ENCODE results near the gene CENPX.
A peak's percentile ranks its signal among the peaks of the same experiment; 100 is the strongest.
"Not testable (repeated sequence)": the region's sequence is repeated elsewhere in the genome, so short reads cannot be mapped to it uniquely, and the experiment has no call there.

Gene CENPX

DNA sequence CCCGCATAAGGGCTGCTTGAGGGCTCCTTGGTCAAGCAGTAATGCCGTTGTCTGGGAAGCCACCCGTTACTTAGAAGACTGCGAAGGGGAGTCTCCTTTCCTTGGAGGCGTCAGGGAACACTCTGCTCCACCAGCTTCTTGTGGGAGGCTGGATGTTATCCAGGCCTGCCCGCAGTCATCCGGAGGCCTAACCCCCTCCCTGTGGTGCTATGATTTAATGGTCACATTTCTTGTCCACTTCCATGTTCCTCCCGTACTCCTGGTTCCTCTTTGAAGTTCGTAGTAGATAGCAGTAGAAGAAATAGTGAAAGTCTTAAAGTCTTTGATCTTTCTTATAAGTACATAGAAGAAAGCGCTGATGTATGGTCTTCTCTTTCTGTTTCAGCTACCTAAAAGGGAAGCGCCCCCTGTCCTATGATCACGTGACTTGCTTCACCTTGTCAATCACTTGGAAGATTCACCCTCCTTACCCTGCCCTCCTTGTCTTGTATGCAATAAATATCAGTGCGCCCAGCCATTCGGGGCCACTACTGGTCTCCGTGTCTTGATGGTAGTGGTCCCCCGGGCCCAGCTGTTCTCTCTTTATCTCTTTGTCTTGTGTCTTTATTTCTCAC lies 16.2 kb upstream of the CENPX start:
- not testable (repeated sequence) for DNase-seq

DNA sequence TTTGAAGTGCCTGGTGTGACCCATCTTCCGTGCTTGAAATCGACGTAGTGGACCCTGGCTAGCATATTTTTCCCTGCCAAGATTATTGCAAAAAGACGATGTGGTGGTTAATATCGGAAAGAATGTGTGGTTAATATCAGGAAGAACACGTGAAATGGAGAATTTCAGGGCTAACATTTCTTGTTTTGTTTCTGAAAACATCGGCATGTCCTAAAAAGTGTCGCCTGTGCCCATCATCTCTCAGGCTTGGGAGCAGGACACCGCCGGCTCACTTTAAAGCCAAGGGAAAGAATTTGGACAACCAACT lies 15.2 kb upstream of the CENPX start:
- DNase-seq, result no peak

DNA sequence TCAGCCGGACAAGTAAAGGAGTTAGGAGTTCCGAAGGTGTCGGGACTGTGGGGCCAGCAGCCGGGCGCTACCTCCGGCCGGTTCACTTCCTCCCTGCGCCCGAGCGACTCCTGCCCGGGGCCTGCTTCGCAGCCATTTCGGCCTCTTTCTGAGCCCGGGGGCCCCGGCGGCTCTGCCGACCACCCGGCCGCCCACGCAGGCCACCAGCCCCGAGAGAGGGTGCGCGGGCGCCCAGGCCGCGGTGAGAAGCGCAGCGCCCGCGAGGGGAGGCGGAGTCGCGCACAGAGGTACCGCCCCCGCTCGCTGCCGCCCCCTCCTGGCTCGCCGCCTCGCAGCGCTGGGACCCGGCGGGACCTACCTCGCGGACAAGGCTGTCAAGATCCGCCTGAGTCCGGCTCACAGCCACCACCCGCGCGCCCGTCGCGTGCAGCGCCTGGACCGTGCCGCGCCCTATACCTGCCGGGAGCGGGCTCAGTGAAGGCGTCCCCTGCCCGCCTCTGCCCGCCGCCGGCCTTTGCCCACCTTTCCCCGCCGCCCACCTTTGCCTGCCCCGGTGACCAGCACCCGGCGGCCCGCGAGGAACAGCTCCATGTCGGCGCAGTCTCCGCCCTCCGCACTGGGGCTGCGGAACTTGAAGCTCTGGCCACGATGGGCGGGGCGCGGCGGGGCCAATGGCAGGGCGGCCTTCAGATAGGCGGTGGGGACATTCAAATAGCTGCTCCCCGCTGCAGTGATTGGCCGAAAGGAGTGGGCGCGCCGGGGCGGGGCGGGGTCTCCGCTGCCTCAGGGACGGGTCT lies 14.6 kb upstream of the CENPX start, which contains the start of gene DCXR:
Gene DCXR, minus strand, starts transcription at position 606 of the 797 bp plus-strand sequence. Its CDS starts 15 bp downstream, at position 591.
- DNase-seq, result peak; percentile 98

DNA sequence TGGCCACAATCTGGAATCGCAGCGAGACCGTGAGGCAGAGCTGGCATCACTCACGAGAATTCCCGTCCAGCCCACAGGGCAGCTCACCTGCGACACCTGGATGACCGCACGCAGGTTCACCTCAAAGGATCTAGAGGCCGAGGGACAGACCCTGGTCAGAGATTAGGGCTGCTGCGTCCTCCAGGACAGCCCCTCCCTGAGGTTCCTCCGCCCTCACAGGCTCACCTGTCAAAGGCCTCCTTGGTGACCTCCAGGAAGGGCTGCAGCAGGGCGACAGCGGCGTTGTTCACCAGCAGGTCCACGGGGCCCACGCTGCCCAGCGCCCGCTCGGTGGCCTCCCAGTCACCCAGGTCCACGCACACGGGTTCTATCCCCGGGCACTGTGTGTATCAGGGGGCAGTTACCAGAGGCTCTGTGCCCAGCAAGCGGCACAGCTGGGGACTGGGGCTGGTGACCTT lies 14.0 kb upstream of the CENPX start:
- DNase-seq, result no peak

DNA sequence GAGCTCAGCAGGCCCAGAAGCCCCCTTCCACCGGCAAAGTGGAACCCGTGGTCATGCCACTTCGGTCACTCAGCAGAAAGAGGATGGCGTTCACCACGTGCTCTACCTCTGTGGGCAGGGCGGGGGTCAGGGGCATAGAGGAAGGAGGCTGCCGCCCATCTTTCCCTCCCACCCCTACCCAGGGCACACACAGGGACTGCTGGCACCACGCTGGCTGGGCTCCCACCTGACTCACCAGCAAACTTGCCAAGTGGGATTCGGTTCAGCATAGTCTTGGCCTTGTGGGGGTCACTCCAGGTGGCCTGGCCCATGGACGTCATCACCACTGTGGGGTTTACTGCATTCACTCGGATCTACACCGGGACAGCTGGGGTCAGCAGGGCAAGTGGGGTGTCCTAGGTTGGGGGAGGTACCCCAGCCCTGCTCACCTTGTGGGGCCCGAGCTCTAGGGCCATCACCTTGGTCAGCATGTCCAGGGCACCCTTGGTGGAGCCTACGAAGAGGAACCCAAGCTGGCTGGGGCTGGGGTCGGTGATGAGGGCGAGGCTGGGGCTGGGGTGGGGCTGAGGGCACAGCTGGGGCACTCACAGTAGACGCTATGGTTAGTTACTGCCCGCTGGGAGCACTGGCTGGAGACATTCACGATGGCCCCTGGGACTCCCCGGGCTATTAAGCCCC lies 13.4 kb upstream of the CENPX start:
- DNase-seq, result no peak

DNA sequence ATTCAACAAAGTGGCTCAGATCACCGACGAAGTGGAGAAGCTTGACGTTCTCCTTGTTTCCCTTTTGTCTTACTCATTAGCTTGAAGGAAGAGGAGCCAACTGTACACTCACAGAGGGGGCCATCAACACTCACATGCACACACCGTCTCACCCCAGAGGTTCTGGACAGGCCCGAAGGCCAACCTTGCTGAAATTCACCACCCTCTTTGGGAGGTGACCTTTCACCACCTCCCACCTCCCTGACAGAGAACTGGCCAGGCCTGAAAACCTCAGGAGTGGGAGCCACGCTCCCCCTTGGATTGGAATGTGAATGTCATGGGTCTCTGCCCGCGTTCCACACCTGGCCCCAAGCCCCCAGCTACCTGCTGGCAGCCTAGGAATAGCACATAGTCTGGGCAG lies 12.8 kb upstream of the CENPX start:
- no peak for DNase-seq

DNA sequence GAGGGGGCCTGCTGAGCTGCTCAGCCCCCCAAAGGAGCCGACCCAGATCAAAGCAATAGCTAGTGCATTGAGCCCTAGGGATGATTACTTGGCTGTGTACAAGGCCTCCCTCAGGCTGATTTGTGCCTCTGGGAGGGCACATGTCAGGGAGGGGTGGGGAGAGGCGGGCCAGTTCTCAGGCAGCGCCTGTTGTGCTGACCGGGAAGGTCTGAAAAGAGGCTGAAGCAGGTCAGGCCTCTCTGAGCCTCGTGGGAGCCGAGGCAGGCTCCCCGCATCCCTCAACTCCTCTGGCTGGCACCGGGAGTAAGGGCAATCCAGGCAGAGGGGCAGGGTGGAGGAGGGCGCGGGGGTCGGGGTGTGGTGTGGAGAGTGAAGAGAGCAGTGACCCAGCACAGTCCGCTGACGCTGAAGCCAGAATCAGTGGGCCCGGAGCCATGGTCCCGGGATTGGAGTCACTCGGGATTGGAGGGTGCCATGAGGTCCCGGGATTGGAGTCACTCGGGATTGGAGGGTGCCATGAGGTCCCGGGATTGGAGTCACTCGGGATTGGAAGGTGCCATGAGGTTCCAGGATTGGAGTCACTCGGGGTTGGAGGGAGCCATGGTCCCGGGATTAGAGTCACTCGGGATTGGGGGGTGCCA lies 11.8 kb upstream of the CENPX start:
- DNase-seq, result no peak

DNA sequence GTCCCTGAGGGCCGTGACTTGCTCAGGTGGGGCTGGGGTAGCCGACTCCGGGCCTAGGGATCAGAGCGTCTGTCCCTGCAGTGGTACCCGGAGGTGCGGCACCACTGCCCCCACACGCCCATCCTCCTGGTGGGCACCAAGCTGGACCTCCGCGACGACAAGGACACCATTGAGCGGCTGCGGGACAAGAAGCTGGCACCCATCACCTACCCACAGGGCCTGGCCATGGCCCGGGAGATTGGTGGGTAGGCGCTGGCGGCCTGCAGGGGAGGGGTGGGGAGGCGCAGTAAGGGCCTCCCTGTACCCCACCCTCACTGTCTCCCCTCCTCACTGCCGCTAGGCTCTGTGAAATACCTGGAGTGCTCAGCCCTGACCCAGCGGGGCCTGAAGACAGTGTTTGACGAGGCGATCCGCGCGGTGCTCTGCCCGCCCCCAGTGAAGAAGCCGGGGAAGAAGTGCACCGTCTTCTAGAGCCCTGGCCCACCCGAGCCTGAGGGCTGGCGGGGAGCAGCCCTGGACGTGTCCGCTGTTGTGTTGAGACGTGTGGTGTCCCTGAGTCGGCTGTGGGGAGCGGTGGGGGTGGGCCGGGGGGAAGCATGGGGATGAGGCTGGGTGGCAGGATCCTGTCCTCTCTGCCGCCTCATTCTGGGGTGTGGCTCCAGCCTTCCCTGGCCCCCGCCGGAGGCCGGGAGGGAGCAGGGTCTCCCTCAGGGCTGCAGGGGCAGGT lies 10.8 kb upstream of the CENPX start:
- DNase-seq, result no peak

DNA sequence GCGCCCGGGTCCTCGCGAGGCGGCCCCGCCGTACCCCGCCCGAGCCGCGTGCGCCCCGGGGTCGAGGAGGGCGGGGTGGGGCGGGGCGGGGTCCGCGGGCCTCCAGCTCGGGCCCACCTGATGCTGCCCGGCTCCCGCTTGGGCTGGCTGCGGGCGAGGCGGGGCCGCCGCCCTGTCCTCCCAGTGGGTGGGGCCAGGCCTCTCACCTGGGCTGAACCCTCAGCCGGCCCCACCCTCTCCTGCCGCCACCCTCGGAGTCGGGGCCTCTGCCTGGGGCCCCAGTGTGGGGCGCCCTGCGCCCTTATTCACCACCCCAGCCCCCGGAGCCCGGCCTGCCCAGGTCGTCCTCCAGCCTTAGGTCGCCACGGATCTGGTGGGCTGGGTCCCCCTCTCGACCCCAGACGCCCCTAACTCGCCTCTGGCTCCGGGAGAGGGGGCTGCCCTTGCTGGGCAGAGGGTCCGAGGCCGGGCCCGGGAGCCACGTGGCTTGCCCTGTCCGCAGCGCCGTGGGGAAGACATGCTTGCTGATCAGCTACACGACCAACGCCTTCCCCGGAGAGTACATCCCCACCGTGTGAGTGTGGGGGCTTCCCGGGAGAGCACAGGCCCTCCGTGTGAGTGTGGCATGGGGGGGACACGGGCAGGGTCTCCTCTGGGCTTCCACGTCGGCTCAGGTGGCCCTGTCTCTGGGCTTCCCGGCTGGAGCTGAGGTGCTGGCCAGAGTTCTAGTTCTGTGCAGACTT lies 9.4 kb upstream of the CENPX start:
- DNase-seq, result peak; percentile 82

DNA sequence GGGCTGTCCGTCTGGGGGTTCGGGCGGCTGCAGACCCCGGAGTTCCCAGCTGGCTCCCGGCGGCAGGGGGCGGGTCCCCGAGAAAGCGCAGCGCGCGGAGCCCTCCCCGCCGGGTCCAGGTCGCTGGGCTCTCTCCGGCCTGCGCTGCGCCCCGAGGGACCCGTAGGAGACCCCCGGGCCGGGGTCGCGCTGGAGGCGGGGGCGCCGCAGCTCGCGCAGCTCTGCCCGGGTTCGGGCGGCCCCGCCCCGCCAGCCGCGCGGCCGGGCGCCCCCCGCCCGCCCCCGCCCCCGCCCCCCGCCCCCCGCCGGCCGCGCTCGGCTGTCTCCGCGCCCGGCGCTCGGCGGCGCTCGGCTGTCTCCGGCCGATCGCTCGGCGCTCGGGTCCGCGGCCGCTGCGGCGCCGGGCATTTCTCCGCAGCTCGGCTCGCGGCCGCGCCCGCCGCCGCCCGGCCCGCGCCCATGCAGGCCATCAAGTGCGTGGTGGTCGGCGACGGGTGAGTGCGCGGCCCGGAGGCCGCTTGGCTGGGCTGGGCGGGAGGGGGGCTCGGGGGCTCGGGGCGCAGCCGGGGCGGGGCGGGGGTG lies 8.7 kb upstream of the CENPX start, which contains the start of gene RAC3:
Gene RAC3, plus strand, starts transcription at position 376 of the 582 bp plus-strand sequence. Its CDS starts 84 bp downstream, at position 460.
- DNase-seq, result peak; percentile 68

DNA sequence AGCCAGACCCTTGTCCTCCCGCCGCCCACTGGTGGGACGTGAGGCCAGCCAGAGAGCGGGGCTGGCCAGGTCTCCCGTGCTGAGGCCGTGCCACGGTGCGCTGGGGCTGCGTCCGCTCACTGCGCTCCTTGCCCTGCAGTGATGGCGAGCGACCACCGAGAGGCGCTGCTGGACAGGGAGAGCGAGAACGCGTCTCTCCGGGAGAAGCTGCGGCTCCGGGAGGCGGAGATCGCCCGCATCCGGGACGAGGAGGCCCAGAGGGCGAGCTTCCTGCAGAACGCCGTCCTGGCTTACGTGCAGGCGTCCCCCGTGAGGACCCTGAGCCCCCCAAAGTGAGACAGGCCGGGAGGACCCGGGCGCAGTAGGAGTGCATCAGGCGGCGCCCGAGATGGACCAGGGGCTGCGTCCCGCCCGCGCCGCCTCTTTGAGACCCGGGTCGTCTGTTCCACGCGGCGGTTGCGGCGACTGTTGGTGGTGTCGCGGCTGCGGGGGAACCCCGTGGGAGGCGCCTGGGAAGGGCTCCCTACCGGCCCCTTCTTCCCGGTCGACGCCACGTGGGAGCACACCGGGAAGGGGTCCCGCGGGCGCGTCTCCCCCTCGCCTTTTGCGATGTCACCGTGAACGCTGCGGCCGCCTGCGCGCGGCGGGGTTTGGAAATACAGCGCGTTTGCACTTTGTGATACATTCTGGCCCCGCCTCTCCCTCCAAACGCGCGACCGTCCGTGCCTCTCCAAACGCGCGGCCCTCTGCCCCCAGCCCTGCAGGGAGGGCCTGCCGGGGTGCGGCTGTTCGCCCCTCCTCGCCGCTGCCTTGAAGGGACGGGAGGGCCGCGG lies 8.0 kb upstream of the CENPX start:
- DNase-seq, result peak; percentile 90

DNA sequence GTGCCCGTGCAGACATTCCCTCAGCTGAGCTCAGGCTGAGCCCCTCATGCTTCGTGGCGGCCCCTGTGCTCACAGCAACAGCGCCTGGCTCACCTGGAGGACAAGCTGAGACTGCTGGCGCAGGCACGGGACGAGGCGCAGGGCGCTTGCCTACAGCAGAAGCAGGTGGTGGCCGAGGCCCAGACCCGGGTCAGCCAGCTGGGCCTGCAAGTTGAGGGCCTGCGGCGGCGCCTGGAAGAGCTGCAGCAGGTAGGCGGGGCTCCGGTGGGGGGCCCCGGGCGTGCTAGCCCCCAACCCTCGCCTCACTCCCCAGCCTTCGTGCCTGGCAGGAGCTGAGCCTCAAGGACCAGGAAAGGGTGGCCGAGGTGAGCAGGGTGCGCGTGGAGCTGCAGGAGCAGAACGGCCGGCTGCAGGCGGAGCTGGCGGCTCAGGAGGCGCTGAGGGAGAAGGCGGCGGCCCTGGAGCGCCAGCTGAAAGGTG lies 7.4 kb upstream of the CENPX start:
- DNase-seq, result no peak

DNA sequence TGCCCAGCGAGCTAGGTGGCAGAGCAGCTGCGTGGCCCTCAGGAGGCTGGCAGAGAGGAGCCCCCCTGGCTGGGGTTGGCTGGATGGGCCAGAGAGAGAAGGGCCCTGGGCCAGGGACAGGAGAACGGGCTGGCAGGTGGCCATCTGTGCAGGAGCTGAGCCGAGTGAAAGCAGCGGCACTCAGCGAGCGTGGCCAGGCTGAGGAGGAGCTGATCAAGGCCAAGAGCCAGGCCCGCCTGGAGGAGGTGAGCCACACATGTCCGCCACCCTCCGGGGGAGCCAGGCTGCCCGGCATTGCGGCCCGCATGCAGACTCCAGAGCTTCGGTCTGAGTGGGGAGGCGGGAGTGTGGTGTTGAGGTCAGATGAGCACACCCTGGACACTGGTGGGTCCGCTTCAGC lies 6.7 kb upstream of the CENPX start:
- no peak for DNase-seq

DNA sequence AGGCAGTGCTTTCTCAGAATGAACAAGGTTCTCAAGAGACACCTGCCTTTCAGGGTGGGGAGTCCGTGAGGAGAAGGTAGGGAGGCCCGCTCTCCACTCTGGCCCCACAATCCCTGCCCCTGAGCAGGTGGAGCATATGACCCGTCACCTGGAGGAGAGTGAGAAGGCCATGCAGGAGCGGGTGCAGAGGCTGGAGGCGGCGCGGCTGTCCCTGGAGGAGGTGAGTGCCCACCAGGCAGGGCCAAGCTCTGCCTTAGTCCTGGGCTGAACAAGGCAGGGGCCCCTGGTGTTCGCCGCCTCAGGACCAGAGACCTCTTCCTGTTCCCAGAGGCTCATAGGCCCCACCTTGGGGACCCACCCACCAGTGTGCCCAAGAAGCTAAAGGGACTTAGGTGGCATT lies 6.3 kb upstream of the CENPX start:
- DNase-seq, result no peak

DNA sequence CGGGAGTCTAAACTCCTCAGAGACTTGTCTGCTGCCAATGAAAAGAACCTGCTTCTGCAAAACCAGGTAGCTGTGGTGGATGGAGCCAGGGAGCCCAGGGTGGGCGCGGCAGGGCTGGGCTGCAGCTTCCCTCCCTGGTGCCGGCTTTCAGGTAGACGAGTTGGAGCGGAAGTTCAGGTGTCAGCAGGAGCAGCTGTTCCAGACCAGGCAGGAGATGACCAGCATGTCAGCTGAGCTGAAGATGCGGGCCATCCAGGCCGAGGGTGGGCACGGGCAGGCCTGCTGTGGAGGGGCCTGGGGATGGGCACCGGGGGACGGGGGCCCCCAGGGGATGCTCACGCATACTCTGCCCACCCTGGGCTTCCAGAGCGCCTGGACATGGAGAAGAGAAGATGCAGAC lies 5.6 kb upstream of the CENPX start:
- no peak for DNase-seq

DNA sequence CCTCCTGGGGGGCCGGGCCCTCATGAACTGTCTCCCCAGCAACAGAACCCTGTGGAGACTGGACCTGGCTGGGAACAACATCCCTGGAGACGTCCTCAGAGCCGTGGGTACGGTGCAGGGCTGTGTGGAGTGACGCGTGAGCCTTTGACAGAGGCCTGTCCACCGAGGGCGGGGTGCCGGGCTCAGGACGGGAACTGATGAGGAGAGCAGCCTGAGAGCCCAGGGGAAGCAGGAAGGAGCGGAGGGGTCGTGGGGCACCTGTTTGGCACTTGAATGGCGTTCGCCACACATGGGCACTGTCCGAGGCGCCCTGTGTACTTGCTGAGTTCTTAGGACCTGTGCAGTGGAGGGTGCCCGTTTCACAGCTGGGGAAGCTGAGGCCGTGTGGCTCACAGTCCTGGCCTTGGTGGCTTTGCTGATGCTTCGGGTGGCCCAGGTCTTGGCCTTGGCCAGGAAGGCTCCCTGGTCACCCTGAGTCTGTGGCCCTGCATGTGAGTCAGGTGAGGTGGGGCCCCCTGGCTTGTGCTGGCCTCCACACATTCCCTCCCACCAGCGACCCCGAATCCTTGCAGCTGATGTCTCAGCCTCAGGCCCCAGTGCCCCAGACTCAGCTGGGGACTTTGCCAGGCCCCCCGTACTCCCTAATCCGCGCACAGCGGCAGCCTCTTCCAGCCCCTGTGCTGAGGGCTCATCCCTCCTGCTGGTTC lies 2.9 kb upstream of the CENPX start:
- no peak for DNase-seq

DNA sequence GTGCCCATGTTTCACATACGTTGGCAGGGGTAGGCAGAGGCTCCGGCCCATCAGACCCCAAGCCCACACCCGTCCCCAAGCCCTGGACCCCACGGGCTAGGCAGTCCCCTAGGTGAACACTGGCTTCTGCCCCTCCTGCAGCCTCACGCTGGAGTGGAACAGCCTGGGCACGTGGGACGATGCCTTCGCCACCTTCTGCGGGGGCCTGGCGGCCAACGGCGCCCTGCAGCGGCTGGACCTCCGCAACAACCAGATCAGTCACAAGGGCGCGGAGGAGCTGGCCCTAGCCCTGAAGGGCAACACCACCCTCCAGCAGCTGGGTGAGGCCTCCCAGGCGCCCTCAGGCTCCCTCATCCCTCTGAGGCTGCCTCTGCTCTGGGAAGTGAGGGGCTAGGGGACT lies 2.2 kb upstream of the CENPX start:
- no peak for DNase-seq

DNA sequence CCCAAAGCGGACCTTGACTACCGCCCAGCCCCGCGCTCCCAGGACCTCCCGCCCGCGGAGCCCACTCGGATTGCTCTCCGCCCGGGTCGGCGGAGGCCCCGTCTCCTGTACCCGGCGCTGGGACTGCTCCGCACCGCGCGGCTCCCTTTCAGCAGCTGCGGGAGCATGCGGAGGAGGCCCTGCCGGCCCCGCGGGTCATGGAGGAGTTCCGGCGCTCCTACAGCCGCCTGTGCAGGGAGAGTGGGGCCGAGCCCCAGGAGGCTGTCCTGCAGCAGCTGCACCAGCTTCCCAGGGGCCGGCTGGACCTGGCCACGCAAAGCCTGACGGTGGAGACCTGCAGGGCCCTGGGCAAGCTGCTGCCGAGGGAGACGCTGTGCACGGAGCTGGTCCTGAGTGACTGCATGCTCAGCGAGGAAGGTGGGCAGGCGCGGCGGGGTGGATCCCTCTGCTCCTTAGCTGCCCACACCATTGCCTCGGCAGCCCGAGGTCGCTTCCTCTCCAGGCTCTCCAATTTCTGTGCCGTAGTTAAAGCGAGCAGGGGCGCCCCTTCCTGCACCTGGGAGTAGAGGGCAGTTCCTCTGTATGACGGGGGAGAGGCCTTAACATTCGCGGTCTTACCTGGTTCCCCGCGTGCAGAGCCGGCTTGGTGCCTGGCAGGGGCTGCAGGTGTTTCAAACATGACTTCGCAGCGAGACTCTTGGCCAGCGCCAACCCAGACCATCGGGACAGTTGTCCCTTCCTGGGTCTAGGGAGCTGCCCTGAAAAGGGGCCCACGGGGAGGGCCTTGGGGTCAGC lies 966 bp upstream of the CENPX start:
- DNase-seq, result no peak

DNA sequence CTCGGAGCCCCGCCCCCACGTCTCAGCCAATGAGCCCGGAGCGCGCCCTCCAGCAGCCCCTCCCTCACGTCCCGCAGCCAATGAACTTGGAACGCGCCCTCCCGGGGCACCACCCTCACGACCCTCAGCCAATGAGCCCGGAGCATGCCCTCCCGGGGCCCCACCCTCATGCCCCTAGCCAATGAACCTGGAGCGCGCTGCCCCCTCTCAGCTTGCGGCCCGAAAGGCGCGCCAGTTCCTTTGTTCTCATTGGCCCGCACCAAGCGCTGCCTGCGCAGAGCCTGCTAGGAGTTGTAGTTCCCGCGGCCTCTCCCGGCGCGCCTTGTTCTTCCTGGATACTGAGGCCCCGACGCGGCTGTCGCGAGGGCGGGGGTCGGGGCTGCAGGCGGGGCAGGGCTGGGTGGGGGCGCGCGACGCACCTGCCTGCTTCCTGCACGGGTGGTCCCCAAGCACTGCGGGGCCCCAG lies 336 bp upstream of the CENPX start, which contains the start of gene LRRC45:
Gene LRRC45, plus strand, starts transcription at position 325 of the 466 bp plus-strand sequence. CDS start 339 bp downstream, outside the sequence.
- peak; percentile 100 for DNase-seq

All from NCI-H774 (cell line).